H1 (cell line): ENCODE measurements around the gene ATPAF2. TPM values are rescaled to one million over a fixed set of nuclear protein-coding genes. Genes with fewer than 3 reads are reported as not detected.

ENCODE experiments used
- CREB1 ChIP-seq: IDR thresholded peaks from 2 replicates; pipeline ENCODE4 v1.6.1; 2012; ENCODE audit warnings: inconsistent platforms
- EP300 ChIP-seq, 2 experiments: IDR thresholded peaks; 1 replicate in 1 of 2; 2 replicates in 1 of 2; pipeline ENCODE4 v1.6.1; 2011 to 2012; ENCODE audit warnings: low read depth in 2 of 2, low read length in 2 of 2, mild to moderate bottlenecking in 2 of 2, borderline replicate concordance in 1 of 2, inconsistent platforms in 1 of 2, moderate library complexity in 1 of 2
- RXRA ChIP-seq: IDR thresholded peaks from 2 replicates; pipeline ENCODE4 v1.6.1; 2011; ENCODE audit warnings: low read depth, mild to moderate bottlenecking, low read length, moderate library complexity; ENCODE audit not compliant: insufficient read depth
- SIN3A ChIP-seq, 2 experiments: IDR thresholded peaks in 1 of 2; conservative IDR thresholded peaks in 1 of 2; 2 replicates each; pipeline ENCODE4 v1.6.1; 2011 to 2012; ENCODE audit warnings: low read length in 2 of 2, improper control_type of control experiment in 1 of 2, low read depth in 1 of 2, mild to moderate bottlenecking in 1 of 2
- SP2 ChIP-seq: IDR thresholded peaks from 2 replicates; pipeline ENCODE4 v1.6.1; 2012; ENCODE audit warnings: mild to moderate bottlenecking, low read length, inconsistent platforms
- TCF12 ChIP-seq: IDR thresholded peaks from 2 replicates; pipeline ENCODE4 v1.6.1; 2011; ENCODE audit warnings: low read depth, mild to moderate bottlenecking, low read length
- ZNF274 ChIP-seq: IDR thresholded peaks from 2 replicates; pipeline ENCODE4 v1.7.0; 2012; ENCODE audit warnings: low read length, borderline replicate concordance; ENCODE audit errors: extremely low read depth
- polyA plus RNA-seq, 7 experiments: library from polyadenylated mRNA; depleted of rRNA in 3 of 7; stranded (reverse) in 5 of 7; unstranded in 2 of 7; fragments of >200 nt in 5 of 7; fragments of 200-250 nt in 2 of 7; gene quantifications; 1 replicate in 5 of 7; 2 replicates in 1 of 7; 4 replicates in 1 of 7; pipeline versions ENCODE4 v1.2.1 to v1.2.3, GENCODE V29; 2011 to 2013; ENCODE audit warnings: missing spikeins in 2 of 7, mixed read lengths in 2 of 7
- total RNA-seq: library from RNA; stranded (reverse); fragmentation: NEBNext Ultra II Directional; extraction: Animal tissue kit (Norgen Biotek cat#: 25700); gene quantifications from 2 replicates; pipeline ENCODE4 v1.2.1, GENCODE V29; 2021
- TF ChIP-seq, protein P1 (sequence below): IDR thresholded peaks from 2 replicates; pipeline ENCODE4 v1.6.1; 2012; ENCODE audit warnings: inconsistent platforms

Gene ATPAF2
- total and polyA plus RNA-seq, 2 of the 8 experiments (the other 6 are each of a cell fraction or from before 2014, with no cell fraction given) = 19.6 to 22.9 TPM

DNA sequence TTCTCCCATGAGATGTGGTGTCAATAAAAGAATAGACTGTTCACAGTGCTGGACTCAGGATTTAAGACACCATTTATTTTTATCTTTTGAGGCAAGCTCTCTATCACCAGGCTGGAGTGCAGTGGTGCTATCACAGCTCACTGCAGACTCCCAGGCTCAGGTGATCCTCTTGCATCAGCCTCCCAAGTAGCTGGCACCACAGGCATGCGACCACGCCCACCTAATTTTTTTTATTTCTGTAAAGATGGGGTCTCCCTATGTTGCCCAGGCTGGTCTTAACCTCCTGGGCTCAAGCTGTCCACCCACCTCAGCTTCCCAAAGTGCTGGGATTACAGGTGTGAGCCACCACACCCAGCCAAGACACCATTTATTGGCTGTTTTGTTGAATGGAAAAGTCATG is 30.1 kb upstream of the ATPAF2 start (continued):
- TF ChIP-seq SP2 (no peak), RXRA (no peak), EP300 (IDR thresholded peaks at IDR 0.05; ENCODE audit: borderline replicate concordance in 1 of 2, low read depth in 2 of 2, low read length in 2 of 2) (no peak), ZNF274 (no peak), CREB1 (no peak), SIN3A (conservative IDR thresholded peaks at IDR 0.05 in 1 of 2, IDR thresholded peaks at IDR 0.05 in 1 of 2; ENCODE audit: low read depth in 1 of 2, low read length in 2 of 2) (no peak), TCF12 (no peak)
- TF ChIP-seq, protein P1, sequence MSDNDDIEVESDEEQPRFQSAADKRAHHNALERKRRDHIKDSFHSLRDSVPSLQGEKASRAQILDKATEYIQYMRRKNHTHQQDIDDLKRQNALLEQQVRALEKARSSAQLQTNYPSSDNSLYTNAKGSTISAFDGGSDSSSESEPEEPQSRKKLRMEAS = no peak
